Measurements from ENCODE around the gene EML1.
A peak's percentile ranks its signal among the peaks of the same experiment; 100 is the strongest.

The EML1 gene

DNA sequence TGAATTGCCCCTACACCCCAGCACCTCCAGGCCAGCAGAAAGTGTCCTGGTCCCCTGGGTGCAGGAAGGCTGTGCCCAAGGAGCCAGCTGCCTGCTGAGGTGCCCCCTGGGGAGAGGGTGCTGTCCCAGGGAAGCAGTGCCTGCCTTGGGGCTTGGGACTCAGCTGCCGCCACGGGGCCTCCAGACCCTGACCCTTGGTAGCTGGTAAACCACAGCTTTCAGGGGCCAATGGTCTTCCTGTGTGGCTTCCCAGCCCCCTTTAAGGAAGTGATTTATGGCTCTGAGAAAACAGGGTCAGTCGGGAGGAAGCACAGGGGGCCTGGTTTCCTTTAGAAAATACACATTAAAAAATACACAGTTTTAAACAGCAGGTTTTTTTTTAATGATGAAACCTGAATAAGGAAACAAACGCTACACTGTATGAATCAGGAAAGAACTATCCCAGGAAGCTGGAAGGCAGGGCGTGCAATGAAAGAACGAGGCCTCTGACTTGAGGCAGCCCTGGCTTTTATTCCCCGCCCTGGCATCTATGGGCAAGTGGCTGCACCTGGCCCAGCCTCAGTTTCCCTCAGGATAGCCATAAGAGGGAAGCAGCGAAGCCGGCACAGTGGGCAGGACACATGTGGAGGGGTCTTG, 40.6 kb upstream of the EML1 start:
- no peak overlapping the region for H3K4me3 ChIP-seq (ENCODE audit: control insufficient read depth, low read depth, low read length)
- peak; percentile 39 for DNase-seq (ENCODE audit: low read depth)
- TF ChIP-seq, protein P1, sequence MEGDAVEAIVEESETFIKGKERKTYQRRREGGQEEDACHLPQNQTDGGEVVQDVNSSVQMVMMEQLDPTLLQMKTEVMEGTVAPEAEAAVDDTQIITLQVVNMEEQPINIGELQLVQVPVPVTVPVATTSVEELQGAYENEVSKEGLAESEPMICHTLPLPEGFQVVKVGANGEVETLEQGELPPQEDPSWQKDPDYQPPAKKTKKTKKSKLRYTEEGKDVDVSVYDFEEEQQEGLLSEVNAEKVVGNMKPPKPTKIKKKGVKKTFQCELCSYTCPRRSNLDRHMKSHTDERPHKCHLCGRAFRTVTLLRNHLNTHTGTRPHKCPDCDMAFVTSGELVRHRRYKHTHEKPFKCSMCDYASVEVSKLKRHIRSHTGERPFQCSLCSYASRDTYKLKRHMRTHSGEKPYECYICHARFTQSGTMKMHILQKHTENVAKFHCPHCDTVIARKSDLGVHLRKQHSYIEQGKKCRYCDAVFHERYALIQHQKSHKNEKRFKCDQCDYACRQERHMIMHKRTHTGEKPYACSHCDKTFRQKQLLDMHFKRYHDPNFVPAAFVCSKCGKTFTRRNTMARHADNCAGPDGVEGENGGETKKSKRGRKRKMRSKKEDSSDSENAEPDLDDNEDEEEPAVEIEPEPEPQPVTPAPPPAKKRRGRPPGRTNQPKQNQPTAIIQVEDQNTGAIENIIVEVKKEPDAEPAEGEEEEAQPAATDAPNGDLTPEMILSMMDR (IDR thresholded peaks at IDR 0.05; ENCODE audit: control insufficient read depth, insufficient read depth, low read depth, low read length, missing control alignments), result no peak

DNA sequence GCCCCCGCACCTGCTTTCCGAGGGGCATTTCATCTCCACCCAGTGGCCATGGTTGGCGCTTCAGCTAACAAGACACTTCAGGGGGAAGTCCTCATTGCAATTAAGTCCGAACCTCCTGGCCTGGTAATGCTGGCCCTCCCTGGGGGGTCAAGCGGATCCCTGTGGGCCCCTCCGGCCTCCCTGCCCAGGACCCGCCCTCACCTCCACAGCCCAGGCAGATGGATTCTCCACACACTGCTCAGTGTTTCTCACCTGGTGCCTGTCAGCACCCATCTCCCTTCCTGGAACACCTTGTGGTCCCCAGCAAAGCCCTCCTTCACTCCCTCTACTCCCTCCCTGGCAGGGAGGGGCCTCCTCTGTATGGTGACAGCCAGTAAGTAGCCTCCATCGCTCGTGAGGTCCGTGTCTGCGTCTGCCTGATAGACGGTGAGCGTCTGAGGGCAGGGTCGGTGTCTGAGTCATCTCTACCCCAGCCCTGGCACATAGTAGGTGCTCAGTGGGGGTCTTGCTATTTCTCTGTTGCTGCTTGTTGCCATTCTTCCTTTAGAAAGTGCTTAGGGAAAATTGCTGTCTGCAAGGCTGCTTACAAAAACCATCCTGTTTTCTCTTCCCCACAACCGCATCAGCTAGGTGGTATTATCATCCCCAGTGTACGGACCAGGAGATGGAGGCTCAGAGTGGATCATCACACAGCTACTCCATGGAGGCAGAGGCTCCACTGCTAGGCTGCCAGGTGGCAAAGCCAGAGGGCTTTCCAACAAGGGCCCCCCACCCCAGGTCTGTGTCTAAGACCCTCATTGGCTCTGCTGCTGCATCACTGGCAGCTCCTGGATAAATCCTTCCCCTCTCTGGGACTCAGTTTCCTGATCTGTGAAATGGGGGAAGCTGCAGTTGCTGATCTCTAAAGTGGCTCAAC, 39.7 kb upstream of the EML1 start:
- H3K4me3 ChIP-seq (ENCODE audit: control insufficient read depth, low read depth, low read length), result no peak overlapping the region
- no peak for DNase-seq (ENCODE audit: low read depth)
- TF ChIP-seq, protein P1 (IDR thresholded peaks at IDR 0.05; ENCODE audit: control insufficient read depth, insufficient read depth, low read depth, low read length, missing control alignments), result peak; percentile 14

DNA sequence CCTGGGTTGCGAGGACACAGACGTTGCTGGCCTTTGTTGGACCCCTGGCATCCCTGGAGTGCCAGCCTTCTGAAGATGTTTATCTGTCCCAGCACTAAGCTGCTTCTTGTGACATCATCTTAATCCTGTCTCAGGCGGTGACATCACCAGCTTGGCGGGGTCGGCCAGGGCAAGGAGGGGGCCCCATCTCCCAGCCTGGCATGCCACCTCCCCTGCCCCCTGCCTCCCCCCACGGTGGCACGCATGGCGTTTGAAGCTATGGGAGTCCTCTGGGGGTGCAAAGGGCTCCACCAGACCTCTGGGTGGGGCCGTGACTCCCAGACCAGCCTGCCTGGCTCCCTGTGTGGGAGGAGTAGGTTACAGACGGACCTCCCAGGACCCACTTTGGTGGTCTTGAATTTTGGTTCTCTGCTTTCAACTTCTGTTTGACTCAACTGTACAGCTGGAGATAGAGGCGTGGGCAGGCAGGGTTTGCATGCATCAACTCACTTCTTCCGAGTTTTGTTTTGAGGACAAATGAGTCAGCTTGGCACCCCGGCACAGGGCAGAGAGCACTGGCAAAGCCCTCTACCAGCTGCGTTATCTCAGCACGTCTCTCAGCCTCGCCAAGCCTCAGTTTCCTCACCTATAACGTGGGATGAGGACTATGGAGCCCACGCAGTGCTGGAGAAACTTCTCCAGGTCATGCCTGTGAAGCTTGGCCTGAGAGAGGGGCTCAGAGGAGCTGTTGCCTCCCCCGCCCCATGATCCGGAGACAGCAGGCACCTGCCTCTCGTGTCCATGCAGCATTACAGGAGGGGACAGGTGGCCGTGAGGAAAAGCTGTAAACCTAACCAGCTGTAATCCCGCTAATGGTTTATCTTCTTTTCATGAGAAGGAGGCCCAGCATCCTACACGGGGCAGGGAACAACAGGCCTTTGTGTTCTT, 38.8 kb upstream of the EML1 start:
- no peak for DNase-seq (ENCODE audit: low read depth)
- H3K4me3 ChIP-seq (ENCODE audit: control insufficient read depth, low read depth, low read length), result no peak overlapping the region
- TF ChIP-seq, protein P1 (IDR thresholded peaks at IDR 0.05; ENCODE audit: control insufficient read depth, insufficient read depth, low read depth, low read length, missing control alignments), result no peak

DNA sequence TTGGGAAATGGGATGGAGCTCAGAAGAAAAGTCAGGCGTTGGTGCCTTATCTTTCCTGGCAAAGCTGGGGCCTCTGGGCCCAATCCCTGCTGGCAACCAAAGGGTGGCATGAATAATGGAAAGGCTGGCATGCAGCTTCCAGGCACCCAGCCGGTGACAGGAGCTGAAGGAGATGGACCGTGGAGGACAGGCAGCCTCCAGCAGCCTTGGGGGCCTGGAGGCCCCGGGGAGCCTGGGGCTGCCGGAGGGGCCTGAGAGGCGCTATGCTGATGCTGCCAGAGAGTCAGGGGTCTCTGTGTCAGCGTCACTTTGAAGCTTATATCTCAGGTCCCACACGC, 38.2 kb upstream of the EML1 start:
- DNase-seq (ENCODE audit: low read depth), result no peak
- TF ChIP-seq, protein P1 (IDR thresholded peaks at IDR 0.05; ENCODE audit: control insufficient read depth, insufficient read depth, low read depth, low read length, missing control alignments), result no peak
- H3K4me3 ChIP-seq (ENCODE audit: control insufficient read depth, low read depth, low read length), result no peak overlapping the region

DNA sequence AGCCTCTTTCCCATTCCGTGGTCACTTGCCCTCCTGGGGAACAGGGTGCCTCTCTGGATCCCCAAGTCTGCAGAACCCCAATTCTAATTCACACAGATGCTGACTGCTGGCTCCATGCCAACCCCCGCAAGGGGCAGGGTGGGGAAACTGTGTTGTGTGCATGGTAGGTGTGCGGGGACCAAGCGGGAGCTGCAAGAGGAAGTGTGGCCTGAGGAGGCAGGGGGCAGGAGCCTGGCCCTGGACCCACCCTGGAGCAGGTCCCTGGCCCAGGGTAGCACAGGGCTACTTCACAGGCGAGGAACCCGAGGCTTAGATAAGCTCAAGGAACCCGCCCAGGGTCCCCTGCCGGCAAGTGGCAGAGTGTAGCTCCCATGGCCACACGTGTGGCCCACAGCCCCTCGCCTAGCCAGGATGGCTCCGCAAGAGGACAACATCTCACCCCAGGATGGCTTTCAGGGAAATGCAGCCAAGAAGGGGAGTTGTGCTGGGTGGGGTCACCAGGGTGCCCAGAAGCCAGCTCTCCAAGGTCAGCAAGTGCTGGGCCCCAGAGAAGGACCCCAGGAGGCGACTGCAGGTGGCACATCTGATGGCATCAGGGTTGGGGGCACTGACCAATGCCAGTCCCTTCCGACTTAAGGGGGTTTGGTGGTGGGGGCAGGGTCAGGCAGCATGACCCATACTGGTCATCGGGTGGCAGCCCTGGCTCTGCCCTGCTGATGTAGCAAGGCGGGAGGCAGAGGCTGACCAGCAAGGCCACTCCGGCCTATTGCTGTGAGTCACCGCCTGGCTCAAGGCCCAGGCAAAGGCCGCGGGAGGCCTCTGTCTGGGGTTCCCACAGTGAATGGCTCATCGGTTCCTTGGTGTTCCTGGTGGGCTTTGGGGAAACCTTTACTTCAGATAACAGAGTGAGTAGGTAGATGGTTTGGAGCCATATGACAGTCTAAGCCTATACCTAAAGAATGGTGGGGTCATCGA, 37.3 kb upstream of the EML1 start:
- TF ChIP-seq, protein P1 (IDR thresholded peaks at IDR 0.05; ENCODE audit: control insufficient read depth, insufficient read depth, low read depth, low read length, missing control alignments), result no peak
- peak; percentile 79 for DNase-seq (ENCODE audit: low read depth)
- H3K4me3 ChIP-seq (ENCODE audit: control insufficient read depth, low read depth, low read length), result no peak overlapping the region

Data from AG09309 (cell line).